ENCODE measurements around the gene VWA1.

The VWA1 gene, protein sequence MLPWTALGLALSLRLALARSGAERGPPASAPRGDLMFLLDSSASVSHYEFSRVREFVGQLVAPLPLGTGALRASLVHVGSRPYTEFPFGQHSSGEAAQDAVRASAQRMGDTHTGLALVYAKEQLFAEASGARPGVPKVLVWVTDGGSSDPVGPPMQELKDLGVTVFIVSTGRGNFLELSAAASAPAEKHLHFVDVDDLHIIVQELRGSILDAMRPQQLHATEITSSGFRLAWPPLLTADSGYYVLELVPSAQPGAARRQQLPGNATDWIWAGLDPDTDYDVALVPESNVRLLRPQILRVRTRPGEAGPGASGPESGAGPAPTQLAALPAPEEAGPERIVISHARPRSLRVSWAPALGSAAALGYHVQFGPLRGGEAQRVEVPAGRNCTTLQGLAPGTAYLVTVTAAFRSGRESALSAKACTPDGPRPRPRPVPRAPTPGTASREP

GRCh38 chr1:1435106-1435903 is at the start of gene VWA1:
Gene VWA1 (plus strand): TSS chr1:1435690. CDS start chr1:1435749, 59 bp downstream.
- peak; percentile 34 for DNase-seq (ENCODE audit: low spot score)

- no peak for DNase-seq (ENCODE audit: low spot score)
Measured at GRCh38 chr1:1385931-1386330, 49.6 kb upstream of the VWA1 start.

DNA sequence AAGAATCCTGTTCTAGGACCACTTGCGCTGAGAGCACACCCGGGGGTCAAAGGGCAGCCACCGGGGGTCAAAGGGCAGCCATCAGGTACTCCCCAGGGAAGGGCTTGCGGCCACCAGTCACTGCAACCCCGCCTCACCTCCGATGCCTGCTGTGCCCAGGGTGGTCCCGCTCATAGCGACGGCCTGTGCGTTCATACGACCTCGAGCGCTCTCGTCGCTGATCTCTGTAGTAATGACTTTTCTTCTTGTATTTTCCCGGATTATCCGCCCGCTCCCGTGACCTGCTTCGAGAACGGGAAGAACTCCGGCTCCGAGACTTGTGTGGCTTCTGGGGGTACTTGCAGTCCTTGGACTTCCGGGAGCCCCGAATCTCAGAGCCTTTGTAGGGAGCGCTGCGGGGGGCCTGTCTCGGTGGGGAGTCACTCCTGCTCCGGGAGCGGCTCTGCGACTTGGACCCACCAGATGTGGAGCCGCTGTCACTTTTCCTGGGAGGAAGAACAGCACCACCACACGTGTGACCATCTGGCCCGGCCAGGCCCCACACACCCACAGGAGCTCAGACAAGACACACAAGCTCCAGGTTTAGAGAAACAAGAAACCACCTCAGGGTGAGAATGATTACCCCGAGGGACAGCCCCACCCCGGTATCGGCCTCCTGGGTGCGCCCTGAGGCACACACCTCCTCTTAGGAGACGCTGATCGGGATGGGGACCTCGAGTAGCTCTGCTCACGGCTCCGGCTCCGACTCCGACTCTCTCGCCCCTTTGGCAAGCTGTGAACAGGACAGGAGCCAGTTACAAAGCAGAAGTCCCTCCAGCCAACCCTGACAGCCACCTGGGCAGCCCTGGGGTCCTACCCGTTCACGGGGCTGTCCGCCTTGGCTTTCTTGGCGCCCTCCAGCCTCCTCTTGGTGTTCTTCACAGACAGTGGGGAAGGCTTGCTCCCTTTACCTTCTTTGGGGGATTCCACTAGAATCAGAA is 48.1 kb upstream of the VWA1 start:
- no peak for DNase-seq (ENCODE audit: low spot score)

DNA sequence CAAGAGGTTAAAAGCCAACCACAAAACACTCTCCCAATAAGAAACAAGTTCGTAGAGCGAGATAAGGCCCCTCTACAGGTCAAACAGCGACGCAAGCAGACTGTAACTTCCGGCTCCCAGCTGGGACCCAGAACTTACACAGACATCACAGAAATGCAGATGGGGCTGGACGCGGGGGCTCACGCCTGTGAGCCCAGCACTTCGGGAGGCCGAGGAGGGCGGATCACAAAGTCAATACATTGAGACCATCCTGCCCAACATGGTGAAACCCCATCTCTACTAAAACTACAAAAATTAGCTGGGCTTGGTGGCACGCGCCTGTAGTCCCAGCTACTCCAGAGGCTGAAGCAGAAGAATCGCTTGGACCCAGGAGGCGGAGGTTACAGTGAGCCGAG is 47.4 kb upstream of the VWA1 start:
- DNase-seq (ENCODE audit: low spot score) = no peak

- DNase-seq (ENCODE audit: low spot score) = no peak
Measured at GRCh38 chr1:1390675-1391074, 44.8 kb upstream of the VWA1 start.

DNA sequence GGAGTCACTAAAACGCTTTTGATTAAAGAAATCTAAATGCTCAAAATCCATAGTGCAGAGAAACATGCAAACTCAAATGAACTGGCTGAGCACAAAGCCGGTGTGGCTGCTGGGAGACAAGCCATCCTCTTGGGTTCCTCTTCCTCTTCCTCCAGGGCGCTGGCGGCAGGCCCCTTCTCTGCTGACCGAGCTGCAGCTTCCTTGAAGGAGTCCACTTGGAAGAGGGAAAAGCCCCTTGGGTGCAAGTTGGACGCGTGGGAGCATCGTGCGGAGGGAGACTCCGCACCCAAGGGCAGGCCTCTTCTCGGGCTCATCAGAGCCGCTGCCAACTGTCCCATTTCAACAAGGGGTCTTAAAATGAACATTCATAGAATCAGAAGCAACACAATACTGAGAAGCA is 44.3 kb upstream of the VWA1 start:
- no peak for DNase-seq (ENCODE audit: low spot score)

DNA sequence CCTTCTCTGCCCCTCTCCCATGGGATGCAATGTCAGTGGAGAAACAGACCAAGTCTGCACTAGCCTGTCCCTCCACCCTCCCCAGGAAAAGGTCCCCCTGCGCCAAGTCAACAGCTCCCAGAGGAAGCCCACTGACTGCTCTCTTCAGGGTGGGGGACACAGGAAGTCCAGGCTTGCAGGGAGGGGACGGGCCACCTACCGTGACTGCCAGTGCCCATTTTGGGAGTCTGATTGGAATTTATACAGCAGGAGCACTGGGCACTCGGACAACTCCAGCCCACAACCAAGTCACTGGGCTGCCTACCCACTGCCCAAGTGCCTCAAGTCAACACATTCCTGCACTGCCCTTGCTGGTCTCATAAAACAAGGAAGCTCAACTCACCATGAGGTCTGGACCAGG is 42.5 kb upstream of the VWA1 start:
- no peak for DNase-seq (ENCODE audit: low spot score)

DNA sequence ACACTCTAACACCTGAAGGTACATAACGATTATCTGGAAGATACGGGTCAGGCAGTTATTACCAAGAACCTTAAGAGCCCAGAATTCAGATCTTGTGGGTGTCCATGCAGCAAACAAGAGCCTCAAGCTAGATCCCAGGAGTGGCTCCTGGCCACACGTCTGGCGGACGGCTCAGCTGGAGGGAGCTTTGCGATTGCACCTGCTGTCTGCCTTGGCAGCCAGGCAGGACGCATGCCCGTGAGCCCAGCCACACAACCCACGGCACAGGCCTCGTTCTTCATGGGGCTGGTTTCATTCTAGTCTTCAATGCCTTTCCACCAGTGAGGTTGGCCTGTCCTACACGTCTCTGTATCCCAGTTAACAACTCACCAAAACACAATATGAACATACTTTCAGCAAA is 42.1 kb upstream of the VWA1 start:
- no peak for DNase-seq (ENCODE audit: low spot score)

DNA sequence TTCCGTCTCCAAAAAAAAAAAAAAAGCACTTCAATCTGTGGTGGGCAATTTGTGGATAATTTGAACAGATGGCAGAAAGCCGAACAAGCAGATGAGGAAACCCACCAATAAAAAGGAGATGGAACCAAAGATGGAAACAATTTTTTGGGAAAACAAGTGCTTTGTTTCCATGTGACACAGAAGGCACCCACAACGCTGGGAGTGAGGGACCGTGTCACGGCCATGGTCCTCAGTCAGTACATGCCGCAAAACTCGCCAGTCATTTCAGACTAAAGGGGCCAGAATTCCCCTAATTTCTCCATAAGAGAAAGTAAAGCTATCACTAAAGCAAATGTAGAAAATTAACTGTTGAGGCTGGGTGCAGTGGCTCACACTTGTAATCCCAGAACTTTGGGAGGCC is 41.4 kb upstream of the VWA1 start:
- DNase-seq (ENCODE audit: low spot score) = no peak

GRCh38 chr1:1395166-1395565 is 40.3 kb upstream of the VWA1 start:
- no peak for DNase-seq (ENCODE audit: low spot score)

GRCh38 chr1:1397839-1398523 is 37.5 kb upstream of the VWA1 start:
- DNase-seq (ENCODE audit: low spot score) = no peak

GRCh38 chr1:1398677-1399186 is 36.8 kb upstream of the VWA1 start:
- no peak for DNase-seq (ENCODE audit: low spot score)

- DNase-seq (ENCODE audit: low spot score) = peak; percentile 97
Measured at GRCh38 chr1:1399187-1399871, 36.2 kb upstream of the VWA1 start, which contains the start of gene CCNL2. Gene CCNL2 (minus strand): TSS chr1:1399335. CDS start chr1:1399306, 29 bp downstream.

GRCh38 chr1:1399872-1400575 is 35.5 kb upstream of the VWA1 start:
- DNase-seq (ENCODE audit: low spot score) = no peak

DNA sequence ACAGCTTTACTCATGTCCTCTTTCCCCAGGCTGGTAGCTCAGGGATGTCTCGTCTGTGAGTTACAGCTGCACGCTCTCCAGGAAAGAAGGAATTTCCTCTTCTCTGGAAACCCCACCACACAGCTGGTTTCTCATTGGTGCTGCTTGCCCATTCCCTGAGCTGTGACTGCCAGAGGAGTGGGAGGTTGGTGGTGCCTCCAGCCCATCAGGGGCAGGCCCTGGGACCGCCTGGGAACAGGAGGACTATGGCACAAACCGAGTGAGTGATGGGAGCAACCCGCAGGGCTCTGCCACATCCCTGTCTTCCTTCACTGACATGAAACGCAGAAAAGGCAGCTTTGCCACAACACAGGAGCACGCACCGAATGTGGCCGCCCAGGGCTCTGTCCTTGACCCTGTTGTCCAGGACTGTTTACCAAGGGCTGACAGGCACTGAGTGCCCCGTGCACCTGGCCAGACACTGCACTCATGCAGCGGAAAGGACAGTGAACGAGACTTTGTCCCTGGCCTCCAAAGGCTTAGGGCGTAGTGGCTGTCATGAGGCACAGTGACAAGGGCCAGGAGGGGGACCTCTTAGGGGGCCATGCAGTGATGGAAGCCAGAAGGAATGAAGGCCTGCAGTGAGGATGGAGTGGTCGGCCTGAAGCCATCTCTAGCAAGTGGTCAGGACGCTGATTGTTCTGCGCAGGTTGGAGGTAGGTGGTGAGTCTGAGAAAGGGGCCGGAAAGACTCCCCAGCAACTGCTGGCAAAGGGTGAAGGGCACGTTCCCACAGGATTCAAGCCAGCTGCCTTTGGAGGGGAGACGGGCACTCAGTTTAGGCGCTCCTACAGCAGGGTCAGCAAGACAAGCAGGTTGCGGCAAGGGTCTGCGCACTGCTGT is 34.7 kb upstream of the VWA1 start:
- no peak for DNase-seq (ENCODE audit: low spot score)

GRCh38 chr1:1401457-1402010 is 34.0 kb upstream of the VWA1 start:
- no peak for DNase-seq (ENCODE audit: low spot score)

- DNase-seq (ENCODE audit: low spot score) = peak; percentile 37
Measured at GRCh38 chr1:1402072-1402900, 33.2 kb upstream of the VWA1 start.

Measured in LoVo (cell line).